Kidney epithelial cell (primary cell): ENCODE results near the gene BCOR. TPM values are rescaled to one million over a fixed set of nuclear protein-coding genes. Genes with fewer than 3 reads are reported as not detected.
A peak's percentile ranks its signal among the peaks of the same experiment; 100 is the strongest.

Experiments used
- DNase-seq: peaks from one replicate; pipeline ENCODE4 v3.0.0-alpha.2; 2010; ENCODE audit warnings: low read depth
- H3K27me3 ChIP-seq: 2 replicates; pipeline ENCODE4 v1.6.0; 2011; ENCODE audit warnings: low read length; ENCODE audit not compliant: control insufficient read depth, insufficient read depth
- H3K36me3 ChIP-seq: 2 replicates; pipeline ENCODE4 v1.5.1; 2011; ENCODE audit warnings: low read length; ENCODE audit not compliant: control insufficient read depth, insufficient read depth
- H3K4me3 ChIP-seq: 2 replicates; pipeline ENCODE4 v1.5.1; 2011; ENCODE audit warnings: low read depth, mild to moderate bottlenecking, control low read depth, low read length
- total RNA-seq: library from RNA; depleted of rRNA; stranded (reverse); fragments of >200 nt; gene quantifications from 2 replicates; pipeline ENCODE4 v1.2.3, GENCODE V29; 2015
- TF ChIP-seq, protein P1 (sequence below): IDR thresholded peaks from 2 replicates; pipeline ENCODE4 v1.5.1; 2011; ENCODE audit warnings: mild to moderate bottlenecking, moderate library complexity, low read length, control low read depth, inconsistent platforms; ENCODE audit not compliant: insufficient read depth, poor library complexity, severe bottlenecking

Gene BCOR
- total RNA-seq, 1 donor from 2014 or later, result 29.5 TPM

DNA sequence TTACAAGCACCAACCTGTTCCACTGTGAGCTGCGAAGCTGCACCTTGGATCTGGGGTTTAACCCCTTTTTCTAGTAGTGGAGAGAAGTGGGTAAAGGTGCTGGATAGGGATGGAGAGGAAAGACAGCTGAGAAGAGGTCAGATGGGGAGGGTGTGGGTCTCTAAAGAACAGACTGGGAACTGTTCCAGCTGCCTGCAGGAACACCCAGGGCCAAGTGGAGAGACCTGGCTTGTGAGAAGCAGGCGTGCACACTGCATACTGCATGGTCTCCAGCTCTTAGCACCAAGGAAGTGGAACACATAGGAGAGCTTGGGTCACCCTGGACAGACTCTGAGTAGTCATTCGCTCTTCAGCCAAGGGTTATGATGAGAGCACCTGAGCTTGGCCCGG, 16.1 kb downstream of the BCOR start:
- TF ChIP-seq, protein P1, sequence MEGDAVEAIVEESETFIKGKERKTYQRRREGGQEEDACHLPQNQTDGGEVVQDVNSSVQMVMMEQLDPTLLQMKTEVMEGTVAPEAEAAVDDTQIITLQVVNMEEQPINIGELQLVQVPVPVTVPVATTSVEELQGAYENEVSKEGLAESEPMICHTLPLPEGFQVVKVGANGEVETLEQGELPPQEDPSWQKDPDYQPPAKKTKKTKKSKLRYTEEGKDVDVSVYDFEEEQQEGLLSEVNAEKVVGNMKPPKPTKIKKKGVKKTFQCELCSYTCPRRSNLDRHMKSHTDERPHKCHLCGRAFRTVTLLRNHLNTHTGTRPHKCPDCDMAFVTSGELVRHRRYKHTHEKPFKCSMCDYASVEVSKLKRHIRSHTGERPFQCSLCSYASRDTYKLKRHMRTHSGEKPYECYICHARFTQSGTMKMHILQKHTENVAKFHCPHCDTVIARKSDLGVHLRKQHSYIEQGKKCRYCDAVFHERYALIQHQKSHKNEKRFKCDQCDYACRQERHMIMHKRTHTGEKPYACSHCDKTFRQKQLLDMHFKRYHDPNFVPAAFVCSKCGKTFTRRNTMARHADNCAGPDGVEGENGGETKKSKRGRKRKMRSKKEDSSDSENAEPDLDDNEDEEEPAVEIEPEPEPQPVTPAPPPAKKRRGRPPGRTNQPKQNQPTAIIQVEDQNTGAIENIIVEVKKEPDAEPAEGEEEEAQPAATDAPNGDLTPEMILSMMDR, result no peak
- DNase-seq, result no peak
- H3K27me3 ChIP-seq, result peaks cover 8% of the 10 kb centered on the region
- no peak overlapping the region for H3K4me3 ChIP-seq
- H3K36me3 ChIP-seq, result no peaks in the 10 kb centered on the region

DNA sequence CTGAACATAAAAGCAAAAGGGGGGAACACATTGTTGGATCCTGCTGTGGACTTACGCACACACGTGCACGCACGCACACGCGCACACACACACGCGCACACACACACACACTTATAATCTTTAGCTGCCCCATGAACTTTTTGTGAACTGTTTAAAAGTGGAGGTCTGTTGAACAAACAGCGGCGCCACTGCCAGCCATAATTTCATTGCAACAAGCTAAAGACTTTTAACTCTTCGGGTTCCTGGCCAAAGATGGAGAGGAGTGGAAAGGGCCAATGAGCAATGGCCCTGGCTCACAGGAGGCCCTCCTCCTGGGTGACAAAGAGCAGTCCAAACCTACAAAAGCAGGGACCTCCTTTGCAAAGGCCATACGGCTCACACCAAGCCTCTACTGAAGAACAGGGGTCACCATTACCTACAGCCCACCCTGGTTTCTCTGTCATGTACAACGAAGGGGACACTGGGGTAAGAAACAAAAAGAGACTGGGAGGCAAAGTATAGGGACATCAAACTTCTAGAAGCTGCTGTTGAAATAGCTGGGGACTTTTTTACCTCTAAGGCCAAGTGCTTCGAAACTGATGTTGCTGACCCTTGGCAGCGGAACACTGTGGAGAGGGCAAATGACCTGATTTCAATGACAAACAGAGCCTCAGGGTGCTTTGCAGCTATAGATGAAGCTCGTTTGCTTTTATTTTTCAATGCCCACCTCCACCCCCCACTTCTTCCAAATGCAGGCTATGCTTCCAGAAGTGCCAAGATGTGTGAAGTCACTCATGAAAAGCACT, 16.7 kb downstream of the BCOR start:
- H3K27me3 ChIP-seq, result peaks cover 6% of the 10 kb centered on the region
- TF ChIP-seq, protein P1, result no peak

DNA sequence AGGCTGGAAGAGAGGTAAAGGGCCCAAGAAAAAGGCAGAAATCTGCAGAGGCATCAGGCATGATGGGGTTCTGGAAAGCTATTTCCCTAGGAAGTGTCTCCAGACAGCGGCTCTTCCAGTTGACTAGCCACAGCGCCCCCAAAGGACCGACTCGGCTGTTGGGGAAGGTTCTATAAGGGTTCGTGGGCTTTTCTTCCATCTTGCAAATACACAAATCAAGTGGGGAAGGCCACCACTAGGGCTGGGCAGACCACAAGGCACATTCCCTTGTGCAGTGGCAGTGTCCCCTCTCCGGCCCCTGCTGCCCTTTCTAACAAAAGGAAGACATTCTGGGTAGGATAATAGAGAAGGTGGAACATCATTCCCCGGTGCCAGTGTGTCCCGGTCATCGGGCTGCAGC, 18.2 kb downstream of the BCOR start:
- H3K36me3 ChIP-seq, result peaks cover 2% of the 10 kb centered on the region
- DNase-seq, result no peak
- H3K4me3 ChIP-seq, result no peak overlapping the region
- TF ChIP-seq, protein P1, result peak; percentile 21
- peaks cover 6% of the 10 kb centered on the region for H3K27me3 ChIP-seq

More for the DNA sequence above, 16.7 kb downstream of the BCOR start:
- H3K36me3 ChIP-seq, result no peaks in the 10 kb centered on the region
- H3K4me3 ChIP-seq, result no peak overlapping the region
- no peak for DNase-seq

DNA sequence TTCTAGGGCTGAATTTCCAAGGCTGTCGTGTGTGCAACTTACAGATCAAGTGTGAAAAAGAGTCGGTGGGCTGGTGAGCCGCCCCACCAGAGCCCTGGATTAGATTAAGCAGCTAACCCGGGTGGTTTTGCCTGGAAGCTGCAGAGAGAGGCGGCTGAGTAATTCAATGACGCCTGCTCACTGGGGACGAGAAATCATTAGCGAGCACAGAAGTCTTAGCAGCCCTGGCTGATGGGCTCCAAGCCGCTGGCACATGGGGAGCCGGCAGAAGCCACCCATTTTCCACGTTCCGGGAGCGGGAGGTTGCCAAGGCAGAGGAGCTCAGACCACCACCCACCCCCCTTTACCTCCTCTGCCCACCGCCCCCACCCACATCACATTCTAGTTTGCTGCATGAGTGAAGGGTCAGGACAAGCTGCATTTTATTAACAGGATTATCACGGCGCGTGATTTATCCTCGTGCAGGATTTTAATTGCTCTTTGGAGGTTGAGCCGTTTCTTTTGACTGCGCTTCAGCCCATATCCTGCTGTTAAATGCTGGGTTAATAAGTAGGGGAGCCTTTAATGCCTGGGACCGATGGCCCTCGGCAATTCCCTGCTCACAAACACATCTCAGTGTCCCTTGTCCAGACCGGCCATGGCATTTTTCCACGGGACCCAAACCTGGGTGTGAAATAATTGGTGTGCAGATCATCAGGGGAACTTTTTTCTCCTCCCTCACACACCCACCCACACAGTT, 19.1 kb downstream of the BCOR start:
- Histone ChIP-seq H3K36me3 (peaks cover 2% of the 10 kb centered on the region), H3K27me3 (peaks cover 2% of the 10 kb centered on the region), H3K4me3 (no peak overlapping the region)
- TF ChIP-seq, protein P1, result no peak
- DNase-seq, result no peak

DNA sequence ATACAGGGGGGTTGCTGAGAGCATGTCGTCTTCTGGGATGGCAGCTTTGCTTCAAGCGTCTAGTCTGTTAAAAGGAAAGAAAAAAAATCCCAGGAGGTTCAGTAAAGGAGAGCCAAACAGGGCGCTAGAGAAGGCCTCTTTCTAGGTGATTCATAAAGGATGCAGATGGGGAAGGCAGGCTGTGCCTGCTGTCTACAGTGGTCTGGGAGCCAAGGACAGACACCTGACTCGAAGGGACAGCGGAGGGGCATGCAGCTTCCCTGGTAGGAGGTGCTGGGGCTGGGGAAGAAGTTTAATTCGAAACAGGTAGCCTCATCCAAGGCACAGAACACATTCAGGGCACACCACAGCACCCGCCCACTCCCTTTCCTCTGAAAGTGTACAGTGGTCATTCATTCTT, 19.9 kb downstream of the BCOR start:
- H3K27me3 ChIP-seq, result no peaks in the 10 kb centered on the region
- TF ChIP-seq, protein P1, result no peak
- H3K4me3 ChIP-seq, result no peak overlapping the region

More for the DNA sequence above, 19.9 kb downstream of the BCOR start:
- DNase-seq, result no peak
- H3K36me3 ChIP-seq, result peaks cover 2% of the 10 kb centered on the region
